Lower leg skin (tissue), 4 donors: Measurements from ENCODE around the gene ETFA. TPM values are rescaled to one million over a fixed set of nuclear protein-coding genes. Genes with fewer than 3 reads are reported as not detected.

ENCODE experiments used
- DNase-seq, 2 donors: peaks; one replicate each; pipeline ENCODE4 v3.0.0-alpha.2; 2019; ENCODE audit warnings: low spot score in 2 of 2
- H3K4me3 ChIP-seq: fragments of 200-600 bp; sonication (generic); 2 replicates; pipeline ENCODE4 v1.5.1; 2017; ENCODE audit warnings: mild to moderate bottlenecking, low read depth; ENCODE audit not compliant: poor library complexity, severe bottlenecking
- CTCF ChIP-seq, 3 donors: fragments of 450-650 bp; IDR thresholded peaks; one replicate each; pipeline ENCODE4 v1.5.1; 2016; ENCODE audit warnings: antibody characterized with exemption in 3 of 3, mild to moderate bottlenecking in 3 of 3, moderate library complexity in 2 of 3
- POLR2A ChIP-seq, 2 donors: fragments of 450-650 bp; IDR thresholded peaks; one replicate each; pipeline ENCODE4 v1.6.1; 2016 to 2017; ENCODE audit warnings: antibody characterized with exemption in 2 of 2, mild to moderate bottlenecking in 1 of 2, moderate library complexity in 1 of 2
- WGBS, 2 donors: methylation state at CpG; one replicate each; pipeline ENCODE4 v1.1.5; 2018; 5-methylcytosine and 5-hydroxymethylcytosine counted together
- intact Hi-C: fragments of 100-400 bp; cut with DNase I; formaldehyde crosslinking; loops from one replicate; pipeline ENCODE4 v1.15.0; 2023; ENCODE audit warnings: low total_unique reads
- total RNA-seq, 4 donors: library from RNA; depleted of rRNA; stranded (reverse); fragments of >200 nt; gene quantifications; one replicate each; pipeline ENCODE4 v1.1.0, GENCODE V29; 2016

ETFA gene
- total RNA-seq, 4 donors from 2014 or later, result 65.1 to 110 (median 67.5) TPM

- intact Hi-C loops, result no loop called here
- DNase-seq, result peak in 1 of 2 donors; percentile 66
- TF ChIP-seq CTCF (IDR thresholded peaks at IDR 0.05), result no peak
- no peak for TF ChIP-seq POLR2A (IDR thresholded peaks at IDR 0.05)
- H3K4me3 ChIP-seq, result no peak overlapping the region
- WGBS, 2 donors, result 85 to 95% methylated on average over 20 to 23 of the region's 23 CpGs
Observed at GRCh38 chr15:76203346-76204108, 107.7 kb downstream of the ETFA start.

- no peak overlapping the region for H3K4me3 ChIP-seq
- 79 to 87% methylated on average over 6 of the region's 6 CpGs for WGBS, 2 donors
- DNase-seq, result peak in 1 of 2 donors; percentile 80
- no peak for TF ChIP-seq POLR2A (IDR thresholded peaks at IDR 0.05)
- TF ChIP-seq CTCF (IDR thresholded peaks at IDR 0.05), result no peak
- intact Hi-C loops, result no loop called here
Observed at GRCh38 chr15:76201536-76202255, 109.6 kb downstream of the ETFA start.

GRCh38 chr15:76200641-76201105 lies 110.6 kb downstream of the ETFA start:
- no peak overlapping the region for H3K4me3 ChIP-seq
- peak in 1 of 2 donors; percentile 84 for DNase-seq
- TF ChIP-seq POLR2A (IDR thresholded peaks at IDR 0.05) (no peak), CTCF (IDR thresholded peaks at IDR 0.05) (no peak)
- intact Hi-C loops, result no loop called here
- 49 to 58% methylated on average over 4 to 5 of the region's 5 CpGs for WGBS, 2 donors

- TF ChIP-seq CTCF (IDR thresholded peaks at IDR 0.05) (no peak), POLR2A (IDR thresholded peaks at IDR 0.05) (no peak)
- H3K4me3 ChIP-seq, result no peak overlapping the region
- peak in 1 of 2 donors; percentile 80 for DNase-seq
- 92 to 97% methylated on average over 6 of the region's 6 CpGs for WGBS, 2 donors
- intact Hi-C loops, result no loop called here
Observed at GRCh38 chr15:76200083-76200465, 111.2 kb downstream of the ETFA start.

GRCh38 chr15:76199106-76200082 lies 111.9 kb downstream of the ETFA start:
- TF ChIP-seq POLR2A (IDR thresholded peaks at IDR 0.05), result no peak
- TF ChIP-seq CTCF (IDR thresholded peaks at IDR 0.05), result no peak
- H3K4me3 ChIP-seq, result no peak overlapping the region
- 63 to 67% methylated on average over 18 to 19 of the region's 19 CpGs for WGBS, 2 donors
- intact Hi-C loops, result no loop called here
- peak in 1 of 2 donors; percentile 86 for DNase-seq
